ENCODE measurements around the gene GAB1. TPM values are rescaled to one million over a fixed set of nuclear protein-coding genes. Genes with fewer than 3 reads are reported as not detected.

Gene GAB1
- total RNA-seq, 2 donors from 2014 or later = 65.4 to 81.7 TPM

- peaks cover 0 to 41% of the 10 kb centered on the region in 2 donors for H3K4me1 ChIP-seq
- H3K27ac ChIP-seq = peak overlapping the region; percentile 92 to 96
- no peaks in the 10 kb centered on the region for H3K27me3 ChIP-seq
- H3K4me3 ChIP-seq = peak overlapping the region; percentile 80 to 83
- no peak for TF ChIP-seq CTCF (IDR thresholded peaks at IDR 0.05)
- DNase-seq (ENCODE audit: low spot score) = no peak
- H3K9me3 ChIP-seq = no peaks in the 10 kb centered on the region
- H3K36me3 ChIP-seq = peaks cover 17% of the 10 kb centered on the region
Observed at GRCh38 chr4:143514169-143514495, 177.5 kb downstream of the GAB1 start.

- Histone ChIP-seq H3K36me3 (peaks cover 21% of the 10 kb centered on the region), H3K27me3 (no peaks in the 10 kb centered on the region), H3K4me3 (peak overlapping the region; percentile 80 to 83), H3K27ac (peak overlapping the region; percentile 92 to 96), H3K9me3 (no peaks in the 10 kb centered on the region), H3K4me1 (peaks cover 0 to 45% of the 10 kb centered on the region in 2 donors)
- no peak for DNase-seq (ENCODE audit: low spot score)
- no peak for TF ChIP-seq CTCF (IDR thresholded peaks at IDR 0.05)
Observed at GRCh38 chr4:143514497-143514896, 177.8 kb downstream of the GAB1 start.

GRCh38 chr4:143514901-143515300 lies 178.2 kb downstream of the GAB1 start:
- H3K27me3 ChIP-seq = no peaks in the 10 kb centered on the region
- peaks cover 22% of the 10 kb centered on the region for H3K36me3 ChIP-seq
- peaks cover 0 to 49% of the 10 kb centered on the region in 2 donors for H3K4me1 ChIP-seq
- DNase-seq (ENCODE audit: low spot score) = no peak
- no peak for TF ChIP-seq CTCF (IDR thresholded peaks at IDR 0.05)
- peak overlapping the region; percentile 92 to 96 for H3K27ac ChIP-seq
- H3K4me3 ChIP-seq = peak overlapping the region; percentile 80 to 83
- no peaks in the 10 kb centered on the region for H3K9me3 ChIP-seq

GRCh38 chr4:143515905-143516304 lies 179.2 kb downstream of the GAB1 start:
- Histone ChIP-seq H3K4me3 (no peak overlapping the region), H3K36me3 (peaks cover 22% of the 10 kb centered on the region), H3K27me3 (no peaks in the 10 kb centered on the region), H3K9me3 (no peaks in the 10 kb centered on the region), H3K27ac (no peak overlapping the region), H3K4me1 (peaks cover 0 to 51% of the 10 kb centered on the region in 2 donors)
- TF ChIP-seq CTCF (IDR thresholded peaks at IDR 0.05) = no peak
- no peak for DNase-seq (ENCODE audit: low spot score)

- H3K4me1 ChIP-seq = peaks cover 0 to 51% of the 10 kb centered on the region in 2 donors
- TF ChIP-seq CTCF (IDR thresholded peaks at IDR 0.05) = no peak
- no peak overlapping the region for H3K4me3 ChIP-seq
- no peaks in the 10 kb centered on the region for H3K9me3 ChIP-seq
- H3K36me3 ChIP-seq = peaks cover 31% of the 10 kb centered on the region
- H3K27me3 ChIP-seq = no peaks in the 10 kb centered on the region
- no peak overlapping the region for H3K27ac ChIP-seq
- DNase-seq (ENCODE audit: low spot score) = no peak
Observed at GRCh38 chr4:143517764-143518163, 181.1 kb downstream of the GAB1 start.

Small RNA genes within 50 kb of the gene (microRNA-seq; reads per million reads assigned to microRNA genes)
- gene MIR3139 (ENCODE audit: borderline number of aligned reads in 2 of 2, borderline replicate concordance in 1 of 2) = 0 to 1.4 reads per million in 2 donors

Other genes with a start within 250 kb of the GAB1 start
- gene USP38, start 152.0 kb upstream of the GAB1 start, total RNA-seq = 10 to 100 TPM; 16.2 to 20.1 TPM
- gene SMARCA5, start 176.8 kb downstream of the GAB1 start, total RNA-seq = 10 to 100 TPM; 18.6 to 23.4 TPM